Stimulated activated CD8-positive, alpha-beta memory T cell treated with anti-CD3 and anti-CD28 coated beads, Interleukin-7, amount 100 ng/mL, for 1 hour (primary cell): ENCODE results near the gene PAK4.
"Not testable (repeated sequence)": the region's sequence is repeated elsewhere in the genome, so short reads cannot be mapped to it uniquely, and the experiment has no call there.

Source experiments
- DNase-seq, 2 donors: peaks; one replicate each; pipeline ENCODE4 v3.0.0-alpha.2; 2020; ENCODE audit warnings: low read depth in 2 of 2

Gene PAK4

DNA sequence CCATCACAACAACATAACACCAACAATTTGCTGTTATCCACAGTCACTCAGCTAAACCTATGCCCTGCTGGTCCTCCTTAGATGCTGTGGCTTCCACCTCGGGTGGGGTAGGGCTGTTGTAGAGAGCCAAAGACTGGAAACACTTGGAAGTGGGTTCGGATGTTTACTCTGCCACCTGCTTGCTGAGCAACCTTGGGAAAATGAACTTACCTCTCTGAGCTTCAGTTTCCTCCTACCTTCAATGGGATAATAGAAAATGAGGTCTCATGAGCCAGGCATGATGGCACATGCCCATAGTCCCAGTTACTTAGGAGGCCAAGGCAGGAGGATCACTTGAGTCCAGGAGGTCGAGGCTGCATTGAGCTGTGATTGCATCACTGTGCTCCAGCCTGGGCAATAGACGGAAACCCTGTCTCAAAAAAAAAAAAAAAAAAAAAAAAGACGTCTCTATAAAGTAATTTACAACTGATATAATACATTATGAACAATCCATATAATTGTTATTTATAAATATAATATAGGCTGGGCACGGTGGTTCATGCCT lies 81.8 kb downstream of the PAK4 start:
- no peak for DNase-seq

DNA sequence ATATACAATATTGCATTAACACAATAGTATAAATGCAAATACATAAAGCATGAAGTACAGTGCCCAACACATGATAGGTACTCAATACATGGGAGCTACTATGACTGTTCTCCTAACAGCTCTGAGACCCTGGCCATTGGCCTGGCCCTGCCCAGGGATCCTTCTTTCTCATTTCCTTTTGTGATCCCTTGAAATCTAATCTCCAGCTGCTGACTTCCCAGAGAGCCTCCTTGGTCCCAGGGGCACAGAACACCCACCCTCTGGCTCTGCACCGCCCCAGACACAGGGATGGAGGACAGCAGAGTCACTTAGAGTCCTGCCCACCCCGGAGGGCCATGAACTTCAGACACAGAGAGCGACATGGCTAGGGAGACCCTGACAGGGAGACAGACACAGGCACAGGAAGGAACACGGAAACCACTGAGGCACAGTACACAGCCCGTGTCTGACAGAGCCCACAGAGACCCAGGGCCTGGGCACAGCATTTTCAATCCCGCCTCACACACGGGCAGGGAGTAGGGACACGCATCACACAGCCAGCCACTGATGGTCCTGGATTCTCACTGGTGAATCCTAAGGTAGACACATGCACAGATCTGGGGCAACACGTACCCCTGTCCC lies 82.7 kb downstream of the PAK4 start:
- DNase-seq = no peak

DNA sequence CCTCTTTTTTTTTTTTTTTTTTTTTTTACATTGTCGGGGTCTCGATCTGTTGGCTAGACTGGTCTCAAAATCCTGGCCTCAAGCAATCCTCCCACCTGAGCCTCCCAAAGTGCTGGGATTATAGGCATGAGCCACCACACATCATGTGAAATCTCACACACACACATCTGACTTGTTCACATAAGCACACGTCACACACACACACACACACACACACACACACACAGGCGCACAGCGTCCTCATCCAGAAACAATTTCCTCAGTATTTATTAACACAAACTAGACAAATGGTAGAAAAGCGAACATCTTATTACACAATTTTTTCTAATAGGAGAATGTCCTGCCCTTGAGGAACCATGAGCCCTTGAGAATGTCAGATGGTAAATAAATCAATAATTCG lies 83.6 kb downstream of the PAK4 start:
- no peak for DNase-seq

DNA sequence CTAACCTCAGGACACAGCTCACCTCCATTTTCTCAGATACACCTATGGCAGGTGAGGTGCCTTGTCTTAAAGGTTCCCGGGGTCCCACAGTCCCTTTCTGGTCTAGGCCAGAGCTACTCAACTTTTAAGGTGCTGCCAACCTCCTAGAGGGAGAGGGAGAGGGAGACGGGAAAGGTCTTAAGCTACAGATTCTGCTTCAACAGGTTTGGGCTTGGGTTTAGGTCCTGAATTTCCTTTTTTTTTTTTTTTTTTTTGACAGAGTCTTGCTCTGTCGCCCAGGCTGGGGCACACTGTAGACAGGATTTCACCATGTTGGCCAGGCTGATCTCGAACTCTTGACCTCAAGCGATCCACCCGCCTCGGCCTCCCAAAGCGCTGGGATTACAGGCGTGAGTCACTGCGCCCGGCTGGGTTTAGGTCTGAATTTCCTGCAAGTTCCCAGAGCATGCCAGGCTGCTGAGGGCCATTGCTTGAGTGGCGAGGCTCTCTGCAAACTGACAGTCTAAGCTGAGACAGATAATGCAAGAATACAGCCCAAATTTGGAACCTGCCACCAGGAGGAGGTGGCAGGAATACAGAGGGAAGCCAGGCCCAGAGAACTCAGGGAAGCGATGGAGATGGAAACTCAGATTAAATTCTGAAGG lies 86.3 kb downstream of the PAK4 start:
- DNase-seq = no peak

DNA sequence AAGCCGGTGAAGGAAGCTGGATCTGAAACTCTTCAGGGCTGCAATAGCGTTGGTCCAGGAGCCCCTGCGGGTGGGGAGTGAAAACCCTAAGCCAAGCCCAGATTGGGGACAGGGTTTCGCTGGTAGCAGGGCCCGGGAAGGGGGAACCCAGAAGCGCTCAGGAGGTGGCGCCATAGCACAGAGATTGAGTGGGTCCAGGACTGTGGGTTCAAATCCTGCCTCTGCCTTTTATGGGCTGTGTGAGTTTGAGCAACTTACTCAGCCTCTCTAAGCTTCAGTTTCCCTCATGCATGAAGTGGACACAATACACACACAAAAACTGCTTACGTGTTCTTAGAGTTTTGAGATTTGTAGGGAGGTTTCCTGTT lies 86.8 kb downstream of the PAK4 start:
- DNase-seq = peak; percentile 14 to 37

DNA sequence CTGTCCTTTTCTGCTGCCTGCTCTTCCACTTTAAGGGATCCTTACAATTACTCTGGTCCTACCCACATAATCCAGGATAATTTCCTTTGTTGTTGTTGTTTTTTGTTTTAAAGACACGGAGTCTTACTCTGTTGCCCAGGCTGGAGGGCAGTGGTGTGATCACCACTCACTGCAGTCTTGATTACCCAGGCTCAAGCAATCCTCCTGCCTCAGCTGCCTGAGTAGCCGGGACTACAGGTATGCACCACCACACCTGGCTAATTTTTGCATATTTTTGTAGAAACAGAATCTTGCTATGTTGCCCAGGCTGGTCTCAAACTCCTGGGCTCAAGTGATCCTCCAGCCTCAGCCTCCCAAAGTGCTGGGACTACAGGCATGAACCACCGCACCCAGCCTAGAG lies 89.7 kb downstream of the PAK4 start:
- not testable (repeated sequence) for DNase-seq

DNA sequence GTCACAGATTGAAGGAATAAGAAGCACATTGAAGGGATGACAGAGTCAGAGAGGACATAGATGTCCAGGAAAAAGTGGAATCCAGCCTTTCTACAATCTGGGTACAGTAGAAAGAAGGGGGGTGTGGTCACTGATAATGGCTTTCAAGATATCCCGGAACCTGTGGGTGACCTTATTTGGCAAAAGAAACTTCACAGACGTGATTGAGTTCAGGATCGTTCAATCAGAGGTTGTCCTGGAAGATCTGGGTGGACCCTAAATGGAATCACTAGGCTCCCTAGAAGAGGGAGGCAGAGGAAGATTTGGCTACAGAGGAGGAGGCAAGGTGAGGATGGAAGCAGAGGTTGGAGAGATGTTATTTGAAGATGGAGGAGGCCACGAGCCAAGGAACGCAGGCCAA lies 91.5 kb downstream of the PAK4 start:
- no peak for DNase-seq

DNA sequence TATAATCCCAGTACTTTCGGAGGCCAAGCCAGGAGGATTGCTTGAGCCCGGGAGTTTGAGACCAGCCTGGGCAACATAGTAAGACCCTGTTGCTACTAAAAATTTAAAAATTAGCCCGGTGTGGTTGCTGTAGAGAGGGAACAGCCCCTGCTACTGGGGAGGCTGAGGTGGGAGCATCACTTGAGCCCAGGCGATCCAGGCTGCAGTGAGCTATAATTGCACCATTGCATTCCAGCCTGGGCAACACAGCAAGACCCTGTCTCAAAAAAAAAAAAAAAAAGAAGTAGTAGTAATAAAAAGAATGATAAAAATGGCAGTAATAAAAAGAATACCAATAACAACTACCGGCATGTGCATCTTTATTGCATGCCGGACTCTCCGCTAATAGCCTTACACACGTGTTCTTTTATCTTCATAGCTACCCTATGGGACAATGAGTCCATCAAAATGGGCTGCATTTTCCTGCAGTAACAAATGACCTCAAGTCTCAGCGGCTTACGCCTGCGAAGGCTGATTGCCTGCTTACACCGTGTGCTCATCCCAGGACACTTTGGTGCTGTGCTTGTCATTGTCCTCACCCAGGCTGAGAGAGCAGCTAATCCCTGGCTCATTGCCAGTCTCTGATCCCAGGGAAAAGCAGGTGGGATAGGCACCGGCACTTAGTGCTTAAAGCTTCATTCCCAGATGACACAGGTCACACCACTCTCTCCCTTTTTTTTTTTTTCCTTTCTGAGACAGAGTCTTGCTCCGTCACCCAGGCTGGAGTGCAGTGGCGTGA lies 92.8 kb downstream of the PAK4 start:
- DNase-seq = no peak

DNA sequence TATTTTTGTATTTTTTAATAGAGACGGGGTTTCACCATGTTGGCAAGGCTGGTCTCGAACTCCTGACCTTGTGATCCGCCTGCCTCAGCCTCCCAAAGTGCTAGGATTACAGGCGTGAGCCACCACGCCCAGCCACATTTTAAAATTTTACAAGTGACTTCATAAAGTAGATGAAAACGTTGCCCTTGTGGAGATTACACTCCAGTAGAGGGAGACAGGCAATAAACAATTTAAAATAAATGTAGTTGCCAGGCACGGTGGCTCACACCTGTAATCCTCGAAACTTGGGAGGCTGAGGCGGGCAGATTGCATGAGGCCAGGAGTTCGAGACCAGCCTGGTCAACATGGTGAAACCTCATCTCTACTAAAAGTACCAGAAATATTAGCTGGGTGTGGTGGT lies 93.5 kb downstream of the PAK4 start:
- not testable (repeated sequence) for DNase-seq

DNA sequence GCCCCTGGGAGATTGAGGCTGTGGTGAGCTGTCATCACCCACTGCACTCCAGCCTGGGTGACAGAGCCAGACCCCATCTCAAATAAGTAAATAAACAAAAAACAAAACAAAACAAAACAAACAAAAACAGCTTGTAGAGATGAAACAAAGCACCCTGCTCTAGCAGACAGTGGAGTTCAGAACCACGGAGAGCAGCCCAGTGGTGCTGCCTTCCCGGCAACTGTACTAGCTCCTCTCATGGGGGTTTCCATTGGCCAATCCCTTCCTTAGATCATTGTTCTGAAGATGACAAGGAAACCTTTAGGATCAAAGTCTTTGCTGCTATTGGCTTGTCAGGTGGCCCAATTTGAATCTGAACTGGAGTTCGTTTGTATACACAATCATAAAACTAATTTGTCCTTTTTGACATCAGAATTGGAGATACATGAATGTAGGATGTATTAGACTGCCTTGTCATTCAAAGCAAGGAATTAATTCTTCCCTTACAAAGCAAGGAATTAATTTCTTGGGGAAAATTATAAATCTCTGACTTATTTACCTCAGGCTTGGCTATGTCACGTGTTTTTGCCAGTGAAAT lies 98.2 kb downstream of the PAK4 start:
- no peak for DNase-seq

DNA sequence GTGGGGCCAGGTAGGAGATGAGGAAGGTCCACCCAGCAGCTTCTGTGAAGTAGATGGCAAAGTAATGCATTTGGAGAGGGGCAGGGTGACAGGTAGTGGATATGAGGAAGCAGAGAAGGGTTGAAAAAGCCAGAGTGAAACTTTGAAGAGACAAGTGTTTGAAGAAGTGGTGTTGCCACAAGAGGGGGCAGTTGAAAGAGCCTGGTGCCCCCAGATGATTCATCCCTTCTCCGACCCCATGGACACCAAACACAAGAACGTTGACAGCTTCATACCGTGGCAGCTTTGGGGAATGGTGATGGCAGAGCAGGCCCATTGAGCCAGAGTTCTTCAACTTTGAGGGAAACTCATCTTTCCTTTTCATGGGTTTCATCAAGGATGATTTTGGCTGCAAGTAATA lies 99.3 kb downstream of the PAK4 start:
- no peak for DNase-seq
